Ishikawa (cell line): ENCODE results near the gene ATG14.

ENCODE experiments used
- CEBPB ChIP-seq: IDR thresholded peaks from 2 replicates; pipeline ENCODE4 v1.6.1; 2012
- EP300 ChIP-seq: IDR thresholded peaks from 2 replicates; pipeline ENCODE4 v1.6.1; 2012; ENCODE audit warnings: borderline replicate concordance
- NFIC ChIP-seq: IDR thresholded peaks from 2 replicates; pipeline ENCODE4 v1.6.1; 2012
- TF ChIP-seq, protein P1 (sequence below): IDR thresholded peaks from 2 replicates; pipeline ENCODE4 v1.6.1; 2012

DNA sequence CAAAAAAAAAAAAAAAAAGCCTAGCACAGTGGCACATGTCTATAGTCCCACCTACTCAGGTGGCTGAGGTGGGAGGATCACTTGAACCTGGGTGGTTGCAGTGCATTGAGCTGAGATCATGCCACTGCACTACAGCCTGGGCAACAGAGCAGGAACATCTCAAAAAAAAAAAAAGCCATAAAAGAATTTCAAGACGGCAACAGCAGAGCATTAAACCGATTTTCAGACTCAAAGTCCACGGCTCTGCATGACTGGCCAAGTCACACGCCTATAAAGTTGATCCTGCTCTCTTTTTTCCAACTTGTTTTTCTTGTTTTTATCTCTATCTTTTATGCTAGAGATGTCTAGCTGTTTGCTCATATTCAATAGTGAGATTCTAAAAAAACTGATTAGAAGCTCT lies 95.1 kb downstream of the ATG14 start:
- TF ChIP-seq NFIC (no peak), CEBPB (no peak), EP300 (no peak)
- TF ChIP-seq, protein P1, sequence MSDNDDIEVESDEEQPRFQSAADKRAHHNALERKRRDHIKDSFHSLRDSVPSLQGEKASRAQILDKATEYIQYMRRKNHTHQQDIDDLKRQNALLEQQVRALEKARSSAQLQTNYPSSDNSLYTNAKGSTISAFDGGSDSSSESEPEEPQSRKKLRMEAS, result no peak
